NCI-H446 (cell line): ENCODE measurements around the gene TSPAN3.
A peak's percentile ranks its signal among the peaks of the same experiment; 100 is the strongest.

ENCODE experiments used
- DNase-seq, 2 experiments: peaks; one replicate each; lab custom pipeline; 2025; lab: John Stamatoyannopoulos, UW

The TSPAN3 gene

DNA sequence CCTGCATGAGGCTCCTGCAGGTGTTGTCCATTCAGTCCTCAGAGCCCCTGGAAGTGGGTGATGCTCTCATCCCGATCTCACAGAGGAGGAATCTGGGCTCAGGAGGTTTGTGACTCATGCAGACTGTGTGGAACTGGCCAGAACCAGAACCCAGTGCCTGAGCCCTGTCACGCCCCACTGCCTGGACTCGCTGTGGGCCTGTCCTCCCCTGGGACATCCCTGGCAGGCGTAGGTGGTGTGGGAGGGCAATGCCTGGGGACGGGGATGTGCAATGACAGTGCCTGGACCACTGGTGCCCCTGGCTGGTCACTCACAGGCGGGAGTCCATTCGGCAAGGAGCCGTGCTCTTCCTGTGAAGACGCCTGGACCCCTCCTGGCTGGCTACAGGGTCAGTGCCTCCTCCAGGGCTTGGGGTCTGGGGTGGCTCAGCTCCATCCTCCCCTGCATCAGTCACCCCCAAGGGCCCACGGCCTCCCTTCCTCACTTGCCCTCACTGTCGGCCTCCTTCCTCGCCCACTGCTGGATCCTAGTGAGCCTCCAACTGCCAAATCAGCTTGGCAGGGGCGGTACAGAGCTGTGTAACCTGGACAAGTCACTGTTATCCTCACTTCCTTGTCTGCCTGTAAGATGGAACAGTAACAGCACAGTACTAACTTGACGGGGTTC, 61.1 kb downstream of the TSPAN3 start:
- no peak for DNase-seq

DNA sequence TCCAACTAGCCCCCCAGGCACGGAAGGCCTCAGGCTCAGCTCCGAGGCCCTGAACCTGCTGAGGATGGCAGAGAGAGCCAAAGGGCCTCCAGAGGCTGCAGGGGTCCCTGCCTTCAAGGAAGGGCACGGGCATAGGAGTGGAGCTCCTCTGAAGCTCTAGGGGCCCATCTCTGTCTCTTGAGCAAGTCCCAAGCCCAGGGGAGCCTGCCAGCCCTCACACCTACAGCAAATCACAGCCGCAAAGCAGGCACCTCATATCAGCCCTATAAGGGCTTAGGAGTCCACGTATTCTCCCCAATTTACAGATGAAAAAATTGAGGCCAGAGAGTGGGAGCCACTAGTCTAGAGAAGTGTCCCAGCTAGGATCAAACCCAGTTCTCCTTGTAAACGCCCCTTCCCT, 61.7 kb downstream of the TSPAN3 start:
- DNase-seq: no peak

DNA sequence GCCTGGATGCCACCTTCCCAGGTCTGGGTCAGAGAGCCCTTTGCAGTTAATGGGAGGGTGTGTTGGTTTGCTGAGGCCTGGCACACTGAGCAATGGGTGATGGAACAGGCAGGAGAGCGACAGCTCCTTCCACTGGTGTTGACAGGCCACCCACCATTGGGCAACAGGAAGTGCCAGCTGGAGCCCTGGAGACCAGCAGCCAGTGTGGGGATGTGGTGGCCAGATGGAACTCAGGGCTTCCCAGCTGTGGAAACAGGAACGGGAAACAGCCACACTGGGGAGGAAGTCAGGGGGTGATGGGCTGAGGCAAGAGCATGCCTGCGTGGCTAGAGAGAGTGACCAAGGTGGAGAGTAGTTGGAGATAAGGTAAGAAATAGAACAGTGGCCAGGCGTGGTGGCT, 66.7 kb downstream of the TSPAN3 start:
- DNase-seq: no peak

DNA sequence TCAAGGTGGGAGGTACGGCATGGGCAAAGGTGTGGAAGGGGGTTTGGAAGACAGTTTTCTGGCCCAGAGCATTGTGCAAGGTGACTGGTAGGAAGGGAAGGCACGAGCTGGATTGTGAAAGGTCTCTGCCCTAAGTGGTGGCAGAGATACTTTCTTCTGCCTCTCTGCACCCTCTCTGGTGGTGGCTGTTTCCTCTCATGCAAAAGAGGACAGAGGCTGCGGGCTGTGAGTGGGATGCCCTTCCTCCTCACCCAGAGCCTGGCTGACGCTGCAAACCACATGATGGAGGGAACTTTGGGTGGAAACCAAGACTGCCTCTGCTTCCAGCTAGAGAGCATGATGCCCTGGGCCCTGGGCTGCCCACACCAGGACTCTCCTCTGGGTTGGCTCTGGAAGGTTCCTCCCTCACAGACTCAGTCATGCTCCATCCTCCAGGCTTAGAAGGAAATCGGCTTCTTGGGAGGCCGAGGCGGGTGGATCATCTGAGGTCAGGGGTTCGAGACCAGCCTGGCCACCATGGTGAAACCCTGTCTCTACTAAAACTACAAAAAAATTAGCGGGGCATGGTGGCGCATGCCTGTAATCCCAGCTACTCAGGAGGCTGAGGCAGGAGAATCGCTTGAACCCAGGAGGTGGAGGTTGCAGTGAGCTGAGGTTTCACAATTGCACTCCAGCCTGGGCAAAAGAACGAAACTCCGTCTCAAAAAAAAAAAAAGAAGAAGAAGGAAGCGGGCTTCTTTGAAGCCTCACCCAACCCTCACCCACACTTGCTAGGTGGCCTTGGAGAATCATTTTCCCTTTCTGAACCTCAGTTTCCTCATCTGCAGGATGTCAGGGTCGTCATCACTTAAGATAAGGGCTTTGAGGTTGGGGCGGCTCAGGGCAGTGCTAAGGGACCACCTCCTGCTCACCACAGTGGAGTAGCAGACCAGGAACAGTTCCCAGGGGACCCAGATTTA, 67.7 kb downstream of the TSPAN3 start:
- DNase-seq: no peak

DNA sequence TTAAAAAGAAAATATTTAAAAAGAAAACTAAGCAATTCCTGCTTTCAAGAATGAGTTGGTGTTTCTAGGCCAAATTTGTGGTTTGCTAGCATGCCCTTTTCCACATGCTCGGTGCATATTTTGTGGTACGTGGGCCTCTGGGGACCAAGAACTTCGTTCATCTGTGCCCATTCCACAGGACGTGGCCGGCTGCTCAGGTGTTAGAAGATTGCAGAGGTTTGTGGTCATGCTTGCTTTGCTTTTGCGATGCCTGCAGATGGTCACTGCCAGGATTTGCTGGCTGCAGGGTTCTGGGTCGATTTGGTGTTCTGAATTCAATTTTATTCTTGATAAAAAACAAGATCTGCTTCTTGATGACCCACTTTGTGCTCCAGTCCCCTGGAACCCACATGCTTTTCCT, 68.5 kb downstream of the TSPAN3 start:
- DNase-seq: no peak

DNA sequence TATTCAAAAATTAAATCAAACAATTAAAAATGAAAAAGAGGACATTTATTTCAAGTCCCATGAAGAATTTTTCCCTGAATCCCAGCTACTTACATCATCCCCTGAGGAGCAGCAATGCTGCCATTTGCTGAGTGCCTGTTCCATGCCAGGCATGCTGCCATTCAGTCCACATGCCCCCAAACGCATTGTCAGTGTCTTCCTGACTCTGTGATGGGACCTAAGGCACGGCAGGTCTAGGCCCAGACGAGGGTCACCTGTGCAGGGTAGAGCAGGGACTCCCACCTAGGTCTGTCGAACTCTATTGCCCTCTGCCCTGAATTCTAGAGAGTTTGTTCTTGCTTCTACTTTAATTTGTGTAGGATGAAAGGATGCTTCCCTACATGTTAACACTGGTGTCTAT, 68.9 kb downstream of the TSPAN3 start:
- DNase-seq: no peak

DNA sequence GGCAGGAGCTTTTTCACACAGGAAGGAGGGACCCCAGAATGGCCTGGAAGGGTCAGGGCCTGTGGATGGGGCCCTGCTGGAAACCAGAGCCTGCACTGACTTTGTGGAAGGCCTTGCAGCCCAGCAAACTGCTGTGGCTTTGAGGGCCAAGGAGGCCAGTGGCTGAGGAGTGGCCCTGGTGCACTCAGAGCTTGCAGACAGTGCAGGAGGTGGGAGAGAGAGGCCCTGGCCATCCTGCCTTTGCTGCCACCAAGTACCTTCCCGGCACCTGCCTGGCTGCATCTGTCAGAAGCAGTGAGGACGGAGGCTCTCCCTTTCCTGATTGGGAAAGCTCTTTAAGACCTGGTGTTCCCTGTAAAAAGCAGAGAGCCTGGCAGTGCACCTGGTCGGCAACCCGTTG, 69.6 kb downstream of the TSPAN3 start:
- DNase-seq: no peak

DNA sequence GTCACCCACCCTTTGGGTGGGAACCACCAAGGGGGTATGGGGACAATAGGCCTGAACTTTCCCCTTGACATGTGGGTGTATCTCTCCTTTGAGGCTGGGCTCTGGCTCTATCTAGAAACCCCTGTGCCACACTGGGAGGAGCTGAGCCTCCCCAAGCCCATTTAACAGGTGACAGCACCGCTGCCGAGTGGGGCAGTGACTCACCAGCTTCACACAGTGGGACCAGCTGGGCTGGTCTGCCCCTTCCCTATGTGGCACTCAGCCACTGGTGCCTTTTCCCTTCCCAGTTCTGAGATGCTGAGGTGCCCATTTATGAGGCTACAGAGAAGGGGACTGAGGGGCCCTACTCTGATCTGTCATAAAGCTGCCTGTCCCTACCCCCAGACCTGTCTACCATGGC, 70.9 kb downstream of the TSPAN3 start:
- DNase-seq: no peak

DNA sequence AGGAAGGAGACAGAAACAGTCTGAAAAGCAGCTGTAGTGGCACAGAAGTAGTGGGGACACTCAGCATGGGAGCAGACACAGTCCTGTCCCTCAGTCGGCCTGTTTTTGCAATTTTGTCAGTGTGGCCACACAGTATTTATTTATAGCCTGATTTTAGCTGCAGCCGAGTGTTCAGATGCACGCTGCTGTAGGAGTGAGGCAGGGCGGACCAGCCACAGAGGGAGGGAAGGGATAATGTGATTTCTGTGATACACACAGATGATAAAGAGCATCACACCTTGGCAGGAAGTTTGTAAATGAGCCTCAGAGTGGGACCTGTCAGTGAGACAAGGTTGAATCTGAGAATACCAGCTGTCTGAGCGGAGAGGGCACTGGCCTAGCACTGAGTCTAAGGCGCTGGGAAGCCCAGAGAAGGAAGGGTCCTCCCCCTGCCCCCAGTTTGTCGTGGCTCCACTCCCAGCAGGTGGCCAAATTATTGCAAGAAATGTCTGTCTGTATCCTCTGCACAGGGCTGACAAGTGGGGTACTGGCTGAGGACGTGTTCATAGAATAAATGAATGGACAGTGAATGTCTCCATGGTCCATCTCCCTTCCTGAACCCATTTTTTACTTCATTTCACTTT, 72.1 kb downstream of the TSPAN3 start:
- DNase-seq: no peak

DNA sequence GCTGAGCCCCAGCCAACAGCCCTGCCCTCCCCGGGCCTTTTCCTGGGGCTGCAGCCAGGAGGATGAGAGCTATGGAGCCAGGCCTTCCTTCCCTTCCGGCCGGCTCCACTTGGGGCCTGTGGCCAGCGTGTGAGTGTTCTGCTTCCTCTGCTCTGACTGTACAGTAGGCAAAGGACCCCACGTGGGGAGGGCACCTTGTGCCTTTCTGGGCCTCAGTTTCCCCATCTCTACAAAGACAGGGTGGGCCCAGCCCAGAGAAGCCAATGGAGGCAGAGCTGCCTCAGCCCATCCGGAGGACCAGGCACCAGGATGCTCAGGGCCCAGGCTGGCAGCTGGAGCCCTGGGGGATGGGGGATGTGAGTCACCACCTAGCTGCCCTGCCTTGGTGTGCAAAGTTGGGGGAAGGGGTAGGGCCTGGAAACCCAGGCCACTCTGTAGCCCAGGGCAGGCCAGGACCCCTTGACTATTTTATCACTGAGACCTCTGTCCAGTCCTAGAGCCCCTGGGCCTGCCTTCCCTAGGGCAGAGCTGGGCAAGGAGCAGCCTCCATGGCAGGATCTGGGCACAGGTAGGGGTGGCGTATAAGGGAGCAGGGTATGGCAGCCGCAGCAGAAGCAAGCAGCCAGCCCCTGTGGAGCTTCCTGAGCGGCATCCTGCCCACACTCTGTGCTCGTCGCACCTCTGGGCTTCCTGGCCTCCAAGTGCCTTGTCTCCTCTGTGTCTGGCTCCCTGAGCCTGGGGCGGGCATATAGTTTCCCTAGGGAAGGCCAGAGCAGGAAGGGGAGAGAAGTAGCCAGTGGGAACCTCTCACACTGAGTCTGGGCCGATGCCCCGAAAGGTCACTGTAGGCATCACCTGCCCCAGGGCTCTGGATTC, 74.1 kb downstream of the TSPAN3 start:
- peak; percentile 4 to 57 for DNase-seq

DNA sequence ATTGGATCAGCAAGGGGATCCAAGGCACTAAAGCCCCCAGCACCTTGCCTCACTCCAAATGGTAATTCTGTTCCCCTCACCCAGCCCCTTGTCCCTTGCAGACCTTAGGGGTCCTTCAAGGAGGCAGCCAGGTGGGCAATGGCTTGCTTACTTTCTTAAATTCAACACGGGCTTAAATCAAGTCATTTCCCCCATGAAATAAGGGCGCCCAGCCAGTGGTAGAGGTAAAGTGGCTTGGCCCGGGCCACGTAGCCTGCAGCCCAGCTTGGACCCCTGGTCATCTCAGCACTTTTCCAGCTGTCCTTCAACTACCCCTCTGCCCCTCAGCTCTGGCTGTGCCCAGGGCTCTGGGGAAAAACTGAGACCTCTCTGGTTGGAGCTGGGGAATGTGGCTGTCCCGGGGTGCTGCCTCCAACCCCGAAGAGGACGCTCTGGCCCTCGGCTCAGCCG, 74.8 kb downstream of the TSPAN3 start:
- no peak for DNase-seq

DNA sequence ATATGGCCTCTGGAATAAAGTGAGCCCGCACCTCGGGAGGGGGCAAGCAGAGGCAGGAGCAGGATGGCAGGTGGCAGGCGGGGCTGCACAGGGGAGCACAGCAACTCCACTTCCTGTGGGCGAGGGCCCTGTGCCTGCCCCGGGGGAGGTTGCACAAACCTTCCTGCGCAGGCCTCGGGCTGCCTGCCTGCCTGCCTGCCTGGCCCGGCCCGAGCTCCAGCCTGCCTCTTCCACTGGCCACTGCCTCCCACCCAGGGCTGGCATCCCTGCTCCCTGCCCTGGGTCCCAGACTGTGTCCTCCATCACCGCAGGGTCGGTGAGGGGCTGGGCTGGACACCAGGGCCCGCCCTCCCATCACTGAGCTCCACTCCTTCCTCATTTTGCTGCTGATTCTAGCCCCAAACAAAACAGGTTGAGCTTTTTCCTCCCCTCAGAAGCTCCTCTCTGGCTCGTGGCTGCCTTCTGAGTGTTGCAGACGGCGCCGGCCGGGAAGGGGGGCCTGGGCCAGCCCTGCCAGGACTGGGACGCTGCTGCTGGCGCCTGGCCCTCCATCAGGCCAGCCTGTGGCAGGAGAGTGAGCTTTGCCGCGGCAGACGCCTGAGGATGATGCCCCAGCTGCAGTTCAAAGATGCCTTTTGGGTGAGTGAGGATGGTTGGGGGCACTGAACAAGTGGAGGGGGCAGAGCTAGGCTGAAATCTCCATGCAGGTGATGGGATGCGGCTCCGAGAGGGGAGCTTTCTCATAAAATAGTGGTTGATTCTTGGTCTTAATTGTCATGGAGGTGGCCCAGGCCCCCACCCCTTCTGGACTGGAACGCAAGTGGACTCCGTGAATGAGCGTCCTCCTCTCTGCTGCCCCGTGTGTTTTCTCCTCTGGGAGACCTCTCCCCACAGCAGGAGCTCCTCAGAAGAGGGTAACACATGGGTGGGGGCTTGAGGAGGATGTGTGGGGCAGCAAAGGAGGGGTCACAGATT, 75.7 kb downstream of the TSPAN3 start, which contains the start of gene PSTPIP1:
Gene PSTPIP1 (plus strand): TSS at position 156 of the 975 bp plus-strand sequence. CDS start 448 bp downstream, at position 604.
- peak; percentile 29 to 66 for DNase-seq

DNA sequence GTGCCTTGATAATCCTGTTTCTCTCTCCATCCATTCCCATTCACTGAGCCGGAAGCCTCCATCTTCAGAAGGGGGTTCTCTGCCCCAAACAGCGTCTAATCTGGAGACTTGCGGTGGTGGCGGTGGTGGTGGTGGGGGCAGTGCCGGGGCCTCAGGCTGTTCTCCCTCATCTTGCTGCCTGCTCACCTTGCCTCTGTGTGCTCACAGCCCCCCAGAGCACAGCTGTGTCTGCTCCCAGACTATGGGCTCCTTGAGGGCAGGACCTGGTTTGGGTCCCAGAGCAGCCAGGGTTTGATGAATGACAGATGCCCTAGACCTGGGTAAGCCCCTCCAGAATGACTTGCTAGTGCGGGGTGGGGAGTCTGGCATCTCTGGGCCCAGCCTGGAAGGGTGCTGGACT, 76.4 kb downstream of the TSPAN3 start:
- no peak for DNase-seq

DNA sequence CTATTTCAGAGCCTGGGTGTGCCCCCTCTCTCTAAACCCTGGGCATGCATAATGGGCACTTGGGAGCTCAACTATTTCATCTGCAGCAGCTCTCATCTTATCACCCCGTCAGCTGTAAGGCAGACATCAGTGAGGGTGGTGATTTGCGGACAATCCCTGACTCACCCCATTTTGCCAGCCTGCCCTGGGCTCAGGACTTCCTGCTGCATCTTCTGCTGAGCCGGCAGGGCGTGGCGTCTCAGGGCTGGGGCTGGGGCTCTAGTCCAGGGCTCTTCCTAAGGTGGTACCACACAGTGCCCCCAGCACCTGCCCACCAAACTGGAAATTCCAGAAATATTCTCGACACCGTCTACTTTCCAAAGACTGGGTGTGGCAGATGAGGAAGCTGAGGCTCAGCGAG, 76.9 kb downstream of the TSPAN3 start:
- no peak for DNase-seq

DNA sequence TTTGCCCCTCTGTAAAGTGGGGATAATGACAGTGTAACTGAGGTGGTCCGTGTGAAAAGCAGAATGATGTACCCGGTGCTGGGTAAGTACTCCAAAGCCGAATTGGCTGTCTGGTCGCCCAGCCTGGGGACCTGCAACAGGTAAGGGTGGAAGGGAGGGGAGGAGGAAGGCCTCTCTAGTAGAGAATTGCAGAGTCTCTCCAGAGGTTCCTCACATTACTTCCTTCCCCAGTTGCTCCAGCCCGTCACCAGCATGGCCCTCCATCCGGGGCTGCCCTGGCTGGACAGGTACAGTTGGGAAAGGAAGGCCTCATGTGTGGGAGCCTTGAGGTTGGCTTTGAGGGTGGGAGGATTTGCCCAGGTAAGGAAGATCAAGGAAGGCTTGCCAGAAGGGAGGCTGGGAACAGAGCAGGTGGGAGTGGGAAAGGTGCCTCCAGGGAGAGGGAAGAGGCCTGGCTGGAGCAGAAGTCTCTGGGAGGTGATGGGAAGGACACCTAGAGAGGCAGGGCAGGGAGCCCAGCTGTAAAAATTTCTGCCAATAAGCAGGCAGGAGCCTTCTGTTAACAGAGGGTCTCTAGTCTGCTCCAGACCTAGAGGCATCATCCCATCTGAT, 77.7 kb downstream of the TSPAN3 start:
- DNase-seq: no peak

DNA sequence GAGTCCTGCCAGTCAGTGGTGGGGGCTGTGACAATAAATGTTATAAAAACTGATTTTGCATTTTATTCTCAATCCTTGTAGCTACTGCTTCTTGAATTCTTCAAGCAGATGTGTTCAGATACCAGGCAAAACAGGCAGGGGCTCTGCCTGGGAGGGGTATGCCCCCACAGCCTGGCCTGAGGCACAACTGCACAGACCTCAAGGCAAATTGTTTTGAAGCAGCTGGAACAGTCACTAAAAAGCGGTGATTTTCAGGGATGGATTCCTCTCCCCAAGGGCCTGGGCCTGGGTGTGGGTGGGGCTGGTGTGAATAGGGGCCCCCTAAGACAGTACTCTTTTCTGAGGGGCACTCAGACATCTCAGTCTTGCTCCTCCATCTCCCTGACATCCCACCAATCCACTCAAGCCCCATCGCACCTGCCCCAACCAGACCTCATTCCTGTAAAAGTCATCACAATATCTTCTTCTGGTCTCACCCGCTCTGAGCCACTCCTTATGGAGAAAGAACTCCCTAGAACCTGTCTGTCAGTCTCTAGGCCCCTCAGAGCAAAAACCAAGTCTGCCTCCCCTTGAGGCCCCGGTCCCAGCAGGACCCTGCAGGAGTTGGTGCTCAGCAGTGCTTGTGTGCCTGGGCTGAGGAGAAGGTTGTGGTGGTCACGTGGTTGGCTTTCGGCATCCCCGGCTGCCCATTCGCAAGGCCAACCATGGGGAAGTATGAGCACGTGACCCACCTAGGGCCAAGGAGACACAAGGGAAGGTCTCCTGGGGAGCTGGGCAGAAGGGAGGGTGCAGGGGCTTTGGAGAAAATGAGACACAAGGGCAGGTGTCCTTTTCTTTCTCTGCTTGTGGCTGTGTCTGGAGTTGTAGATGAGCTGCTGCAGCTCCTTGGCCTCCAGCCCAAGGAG, 78.9 kb downstream of the TSPAN3 start:
- no peak for DNase-seq
